ENCODE measurements around the gene TMEM119.

The TMEM119 gene

GRCh38 chr12:108597559-108598471 is at the start of gene TMEM119:
Gene TMEM119, minus strand, starts transcription at chr12:108598084. Its CDS starts 5,701 bp downstream, at chr12:108592383.
- no peak for DNase-seq

GRCh38 chr12:108646600-108647579 is 49.0 kb upstream of the TMEM119 start:
- DNase-seq = no peak

GRCh38 chr12:108645686-108646599 is 48.1 kb upstream of the TMEM119 start:
- no peak for DNase-seq

GRCh38 chr12:108644811-108645120 is 46.9 kb upstream of the TMEM119 start:
- DNase-seq = no peak

GRCh38 chr12:108643941-108644810 is 46.3 kb upstream of the TMEM119 start:
- DNase-seq = no peak

- DNase-seq = no peak
Measured at GRCh38 chr12:108642899-108643654, 45.2 kb upstream of the TMEM119 start.

GRCh38 chr12:108642269-108642870 is 44.5 kb upstream of the TMEM119 start:
- DNase-seq = no peak

GRCh38 chr12:108641446-108642268 is 43.8 kb upstream of the TMEM119 start:
- DNase-seq = no peak

GRCh38 chr12:108640802-108641445 is 43.0 kb upstream of the TMEM119 start:
- no peak for DNase-seq

- no peak for DNase-seq
Measured at GRCh38 chr12:108638997-108639822, 41.3 kb upstream of the TMEM119 start.

GRCh38 chr12:108638141-108638827 is 40.4 kb upstream of the TMEM119 start:
- no peak for DNase-seq

- DNase-seq = no peak
Measured at GRCh38 chr12:108637222-108637971, 39.5 kb upstream of the TMEM119 start.

GRCh38 chr12:108635997-108636808 is 38.3 kb upstream of the TMEM119 start:
- DNase-seq = no peak

- DNase-seq = no peak
Measured at GRCh38 chr12:108635201-108635996, 37.5 kb upstream of the TMEM119 start.

- no peak for DNase-seq
Measured at GRCh38 chr12:108634341-108634751, 36.5 kb upstream of the TMEM119 start.
